ENCODE results near the gene SCT. TPM values are rescaled to one million over a fixed set of nuclear protein-coding genes. Genes with fewer than 3 reads are reported as not detected.

The SCT gene
- total and polyA plus RNA-seq, 4 donors, result not detected

DNA sequence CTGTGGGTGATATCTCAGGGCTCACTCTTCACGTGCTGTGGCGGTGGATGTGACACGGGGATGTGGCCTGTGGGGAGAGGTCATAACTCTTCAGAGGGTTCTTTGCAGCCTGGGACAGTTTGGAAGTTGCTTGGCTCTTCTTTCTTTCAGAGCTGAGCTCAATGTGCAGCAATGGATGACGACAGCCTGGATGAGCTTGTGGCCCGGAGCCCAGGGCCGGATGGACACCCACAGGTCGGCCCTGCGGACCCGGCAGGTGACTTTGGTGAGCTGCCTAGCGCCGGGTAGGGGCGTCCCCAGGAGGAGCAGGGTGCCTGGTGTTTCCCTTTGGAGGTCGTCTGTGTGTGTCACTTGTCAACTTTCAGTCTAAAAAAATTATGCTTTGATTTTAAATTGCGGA lies 45.6 kb downstream of the SCT start:
- no peak overlapping the region for H3K4me3 ChIP-seq
- DNase-seq, result no peak
- no peak overlapping the region for H3K27ac ChIP-seq (ENCODE audit: low read depth in 1 of 2, low read length in 1 of 2)
- H3K36me3 ChIP-seq (ENCODE audit: control insufficient read depth in 4 of 4, insufficient read depth in 4 of 4, low read length in 4 of 4), result peaks cover 2 to 25% (median 16%) of the 10 kb centered on the region in 4 donors
- no peak overlapping the region for H3K9ac ChIP-seq (ENCODE audit: insufficient read depth in 1 of 2, low read length in 2 of 2)
- no peaks in the 10 kb centered on the region for H3K27me3 ChIP-seq (ENCODE audit: control insufficient read depth in 3 of 3, insufficient read depth in 3 of 3, low read length in 2 of 3)
- TF ChIP-seq, protein P1, sequence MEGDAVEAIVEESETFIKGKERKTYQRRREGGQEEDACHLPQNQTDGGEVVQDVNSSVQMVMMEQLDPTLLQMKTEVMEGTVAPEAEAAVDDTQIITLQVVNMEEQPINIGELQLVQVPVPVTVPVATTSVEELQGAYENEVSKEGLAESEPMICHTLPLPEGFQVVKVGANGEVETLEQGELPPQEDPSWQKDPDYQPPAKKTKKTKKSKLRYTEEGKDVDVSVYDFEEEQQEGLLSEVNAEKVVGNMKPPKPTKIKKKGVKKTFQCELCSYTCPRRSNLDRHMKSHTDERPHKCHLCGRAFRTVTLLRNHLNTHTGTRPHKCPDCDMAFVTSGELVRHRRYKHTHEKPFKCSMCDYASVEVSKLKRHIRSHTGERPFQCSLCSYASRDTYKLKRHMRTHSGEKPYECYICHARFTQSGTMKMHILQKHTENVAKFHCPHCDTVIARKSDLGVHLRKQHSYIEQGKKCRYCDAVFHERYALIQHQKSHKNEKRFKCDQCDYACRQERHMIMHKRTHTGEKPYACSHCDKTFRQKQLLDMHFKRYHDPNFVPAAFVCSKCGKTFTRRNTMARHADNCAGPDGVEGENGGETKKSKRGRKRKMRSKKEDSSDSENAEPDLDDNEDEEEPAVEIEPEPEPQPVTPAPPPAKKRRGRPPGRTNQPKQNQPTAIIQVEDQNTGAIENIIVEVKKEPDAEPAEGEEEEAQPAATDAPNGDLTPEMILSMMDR (IDR thresholded peaks at IDR 0.05; ENCODE audit: control extremely low read depth, extremely low read depth), result no peak
- no peaks in the 10 kb centered on the region for H3K9me3 ChIP-seq (ENCODE audit: control insufficient read depth in 4 of 4, insufficient read depth in 3 of 4, low read length in 3 of 4)
- H3K4me1 ChIP-seq (ENCODE audit: control insufficient read depth in 5 of 5, insufficient read depth in 5 of 5, low read length in 5 of 5), result peaks cover 0 to 30% (median 12%) of the 10 kb centered on the region in 5 donors
- ATAC-seq (ENCODE audit: insufficient read depth, low FRiP score), result no peak
- WGBS, 2 donors, result 85 to 90% methylated on average over 14 of the region's 14 CpGs

DNA sequence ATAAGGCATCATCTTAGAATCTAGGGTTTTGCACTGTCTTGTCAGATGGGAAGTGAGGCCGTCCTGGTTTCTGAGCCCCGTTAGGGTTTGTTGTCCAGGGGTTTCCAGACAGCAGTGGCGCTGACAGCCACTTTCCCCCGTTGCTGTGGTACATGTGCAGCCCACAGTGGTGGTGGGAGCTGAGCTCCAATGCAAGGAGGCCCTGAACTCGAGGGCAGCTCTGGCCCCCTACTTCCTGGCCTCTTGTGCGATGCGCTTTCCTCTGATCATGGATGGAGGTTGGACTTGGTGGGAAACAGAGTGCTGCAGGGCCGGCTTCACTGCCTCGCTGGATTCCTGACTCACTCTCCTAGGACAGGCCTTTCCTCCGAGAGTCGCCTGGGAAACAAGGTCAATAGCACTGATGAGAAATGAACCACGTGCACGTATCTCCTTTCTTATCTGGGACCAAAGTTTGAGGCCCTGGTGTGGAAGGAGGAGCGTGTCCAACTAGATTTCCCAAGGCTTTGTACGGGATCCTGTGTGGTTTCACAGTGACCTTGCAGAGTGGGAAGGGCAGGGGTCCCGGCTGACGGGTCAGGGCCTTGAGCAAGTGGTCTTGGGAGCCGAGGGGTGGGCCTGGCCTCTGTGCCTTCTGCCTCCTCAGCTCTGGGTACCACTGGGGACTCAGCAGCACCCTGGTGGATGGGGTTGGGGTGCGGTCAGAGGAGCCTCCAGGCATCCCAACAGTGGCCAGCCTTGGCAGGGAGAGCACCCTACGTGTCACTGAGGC lies 47.0 kb downstream of the SCT start:
- H3K9me3 ChIP-seq (ENCODE audit: control insufficient read depth in 4 of 4, insufficient read depth in 3 of 4, low read length in 3 of 4), result no peaks in the 10 kb centered on the region
- peaks cover 0 to 30% (median 12%) of the 10 kb centered on the region in 5 donors for H3K4me1 ChIP-seq (ENCODE audit: control insufficient read depth in 5 of 5, insufficient read depth in 5 of 5, low read length in 5 of 5)
- DNase-seq (no peak), ATAC-seq (ENCODE audit: insufficient read depth, low FRiP score) (no peak)
- TF ChIP-seq, protein P1 (IDR thresholded peaks at IDR 0.05; ENCODE audit: control extremely low read depth, extremely low read depth), result no peak
- 82 to 87% methylated on average over 20 of the region's 20 CpGs for WGBS, 2 donors
- H3K27ac ChIP-seq (ENCODE audit: low read depth in 1 of 2, low read length in 1 of 2), result no peak overlapping the region
- H3K36me3 ChIP-seq (ENCODE audit: control insufficient read depth in 4 of 4, insufficient read depth in 4 of 4, low read length in 4 of 4), result peaks cover 0 to 21% (median 15%) of the 10 kb centered on the region in 4 donors
- no peak overlapping the region for H3K4me3 ChIP-seq
- no peak overlapping the region for H3K9ac ChIP-seq (ENCODE audit: insufficient read depth in 1 of 2, low read length in 2 of 2)
- H3K27me3 ChIP-seq (ENCODE audit: control insufficient read depth in 3 of 3, insufficient read depth in 3 of 3, low read length in 2 of 3), result peaks cover 0 to 2% (median 0%) of the 10 kb centered on the region in 3 donors

DNA sequence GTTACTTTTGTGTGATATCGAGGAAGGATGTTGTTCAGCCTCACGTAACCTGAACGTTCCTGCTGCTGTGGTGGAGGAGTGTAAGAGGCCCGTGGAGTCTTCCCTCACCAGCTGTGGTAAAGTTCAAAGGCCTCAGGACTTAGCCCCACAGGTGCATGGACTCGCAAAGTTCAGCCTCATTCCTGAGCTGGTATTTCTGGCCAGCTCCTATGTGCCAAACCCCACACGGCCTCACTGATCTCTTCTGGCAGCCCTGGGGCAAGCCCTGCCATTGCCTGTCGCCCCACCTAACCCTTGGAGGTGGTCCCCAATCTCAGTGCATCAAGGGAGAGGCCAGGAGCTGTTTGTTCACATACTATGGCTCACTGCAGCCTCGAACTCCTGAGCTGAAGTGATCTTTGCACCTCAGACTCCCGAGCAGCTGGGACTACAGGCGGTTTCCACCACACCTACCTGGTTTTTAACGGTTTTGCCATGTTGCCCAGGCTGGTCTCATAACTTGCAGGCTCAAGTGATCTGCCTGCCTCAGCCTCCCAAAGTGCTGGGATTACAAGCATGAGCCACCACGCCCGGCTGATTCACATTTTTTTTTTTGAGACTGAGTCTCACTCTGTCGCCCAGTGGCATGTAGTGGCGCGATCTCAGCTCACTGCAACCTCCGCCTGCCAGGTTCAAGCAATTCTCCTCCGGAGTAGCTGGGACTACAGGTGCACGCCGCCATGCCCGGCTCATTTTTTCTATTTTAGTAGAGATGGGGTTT lies 48.5 kb downstream of the SCT start:
- no peak for ATAC-seq (ENCODE audit: insufficient read depth, low FRiP score)
- H3K9me3 ChIP-seq (ENCODE audit: control insufficient read depth in 4 of 4, insufficient read depth in 3 of 4, low read length in 3 of 4), result no peaks in the 10 kb centered on the region
- H3K4me3 ChIP-seq, result peak overlapping the region; percentile 3
- peaks cover 4 to 34% (median 12%) of the 10 kb centered on the region in 5 donors for H3K4me1 ChIP-seq (ENCODE audit: control insufficient read depth in 5 of 5, insufficient read depth in 5 of 5, low read length in 5 of 5)
- no peak overlapping the region for H3K27ac ChIP-seq (ENCODE audit: low read depth in 1 of 2, low read length in 1 of 2)
- peaks cover 0 to 12% (median 8%) of the 10 kb centered on the region in 4 donors for H3K36me3 ChIP-seq (ENCODE audit: control insufficient read depth in 4 of 4, insufficient read depth in 4 of 4, low read length in 4 of 4)
- no peak overlapping the region for H3K9ac ChIP-seq (ENCODE audit: insufficient read depth in 1 of 2, low read length in 2 of 2)
- peaks cover 0 to 5% (median 0%) of the 10 kb centered on the region in 3 donors for H3K27me3 ChIP-seq (ENCODE audit: control insufficient read depth in 3 of 3, insufficient read depth in 3 of 3, low read length in 2 of 3)
- DNase-seq, result no peak
- TF ChIP-seq, protein P1 (IDR thresholded peaks at IDR 0.05; ENCODE audit: control extremely low read depth, extremely low read depth), result no peak
- WGBS, 2 donors, result 75 to 83% methylated on average over 21 of the region's 21 CpGs
